ENCODE results near the gene SAFB. TPM values are rescaled to one million over a fixed set of nuclear protein-coding genes. Genes with fewer than 3 reads are reported as not detected.

The SAFB gene
- total RNA-seq, 2 donors from 2014 or later: 49.8 to 244 TPM

- H3K36me3 ChIP-seq (replicated peaks in 1 of 2; ENCODE audit: insufficient read depth in 1 of 2, low read depth in 2 of 2): peaks cover 0 to 29% of the 10 kb centered on the region in 2 donors
- H3K27ac ChIP-seq: no peak overlapping the region
- no peak overlapping the region for H3K4me3 ChIP-seq
- DNase-seq (no peak), ATAC-seq (no peak)
- 91 to 96% methylated on average over 10 to 31 of the region's 37 CpGs for WGBS, 2 donors
- no peaks in the 10 kb centered on the region for H3K4me1 ChIP-seq
- no peaks in the 10 kb centered on the region for H3K9me3 ChIP-seq
- no peak for TF ChIP-seq POLR2A (IDR thresholded peaks at IDR 0.05)
- no peak for TF ChIP-seq CTCF (IDR thresholded peaks at IDR 0.05)
- intact Hi-C loops (cut with DNase I): no loop called here
- H3K27me3 ChIP-seq: no peaks in the 10 kb centered on the region
Measured at GRCh38 chr19:5707576-5708575, 85.0 kb downstream of the SAFB start.

- Histone ChIP-seq H3K9me3 (no peaks in the 10 kb centered on the region), H3K4me1 (no peaks in the 10 kb centered on the region), H3K27ac (no peak overlapping the region), H3K36me3 (replicated peaks in 1 of 2; ENCODE audit: insufficient read depth in 1 of 2, low read depth in 2 of 2) (peaks cover 0 to 33% of the 10 kb centered on the region in 2 donors), H3K4me3 (no peak overlapping the region), H3K27me3 (no peaks in the 10 kb centered on the region)
- DNase-seq (no peak), ATAC-seq (no peak)
- TF ChIP-seq CTCF (IDR thresholded peaks at IDR 0.05): no peak
- no peak for TF ChIP-seq POLR2A (IDR thresholded peaks at IDR 0.05)
- intact Hi-C loops (cut with DNase I): no loop called here
- 86 to 93% methylated on average over 8 of the region's 8 CpGs for WGBS, 2 donors
Measured at GRCh38 chr19:5711025-5711424, 88.1 kb downstream of the SAFB start.

GRCh38 chr19:5711713-5712161 is 88.9 kb downstream of the SAFB start:
- Histone ChIP-seq H3K9me3 (no peaks in the 10 kb centered on the region), H3K4me3 (no peak overlapping the region), H3K36me3 (replicated peaks in 1 of 2; ENCODE audit: insufficient read depth in 1 of 2, low read depth in 2 of 2) (peaks cover 0 to 33% of the 10 kb centered on the region in 2 donors), H3K27ac (no peak overlapping the region), H3K27me3 (no peaks in the 10 kb centered on the region), H3K4me1 (peaks cover 2% of the 10 kb centered on the region)
- no peak for ATAC-seq
- no peak for TF ChIP-seq POLR2A (IDR thresholded peaks at IDR 0.05)
- TF ChIP-seq CTCF (IDR thresholded peaks at IDR 0.05): no peak
- intact Hi-C loops (cut with DNase I): no loop called here
- no peak for DNase-seq
- WGBS, 2 donors: 81% methylated on average over 16 to 25 of the region's 25 CpGs

GRCh38 chr19:5713228-5713627 is 90.3 kb downstream of the SAFB start:
- ATAC-seq: no peak
- peaks cover 0 to 29% of the 10 kb centered on the region in 2 donors for H3K36me3 ChIP-seq (replicated peaks in 1 of 2; ENCODE audit: insufficient read depth in 1 of 2, low read depth in 2 of 2)
- H3K9me3 ChIP-seq: no peaks in the 10 kb centered on the region
- peaks cover 16% of the 10 kb centered on the region for H3K4me1 ChIP-seq
- TF ChIP-seq CTCF (IDR thresholded peaks at IDR 0.05) (no peak), POLR2A (IDR thresholded peaks at IDR 0.05) (no peak)
- H3K27me3 ChIP-seq: no peaks in the 10 kb centered on the region
- no peak overlapping the region for H3K4me3 ChIP-seq
- WGBS, 2 donors: 92 to 95% methylated on average over 8 to 9 of the region's 9 CpGs
- intact Hi-C loops (cut with DNase I): no loop called here
- no peak overlapping the region for H3K27ac ChIP-seq
- no peak for DNase-seq

Data from body of pancreas (tissue), 4 donors.